OCI-LY3 (cell line): ENCODE data around the gene LGI1.

Source experiments
- H2AFZ ChIP-seq: fragments of 200-600, 300-600 bp; shearing (Covaris generic); 2 replicates; pipeline ENCODE4 v1.6.0; 2014; ENCODE audit warnings: antibody characterized with exemption, low read depth, low read length
- H3K27ac ChIP-seq: fragments of 200-600, 300-600 bp; sonication (generic); 2 replicates; pipeline ENCODE4 v1.5.1; 2014; ENCODE audit warnings: mild to moderate bottlenecking, low read length, moderate library complexity, mixed read lengths
- H3K27me3 ChIP-seq: fragments of 200-600, 300-600 bp; sonication (generic); 2 replicates; pipeline ENCODE4 v1.6.1; 2014; ENCODE audit warnings: low read depth, low read length, mixed read lengths
- H3K36me3 ChIP-seq: fragments of 200-600, 300-600 bp; sonication (generic); replicated peaks from 2 replicates; pipeline ENCODE3; 2014; ENCODE audit warnings: low read depth, low read length, mixed read lengths
- H3K4me1 ChIP-seq: fragments of 300-600, 200-600 bp; sonication (generic); 2 replicates; pipeline ENCODE4 v1.6.1; 2014; ENCODE audit warnings: low read length, mixed read lengths
- H3K4me2 ChIP-seq: fragments of 200-600, 300-600 bp; sonication (generic); 2 replicates; pipeline ENCODE4 v1.6.1; 2014; ENCODE audit warnings: low read length, mixed read lengths
- H3K4me3 ChIP-seq: fragments of 300-600, 200-600 bp; sonication (generic); 2 replicates; pipeline ENCODE4 v1.5.1; 2014; ENCODE audit warnings: antibody characterized with exemption, mild to moderate bottlenecking, low read length, moderate library complexity
- H3K79me2 ChIP-seq: fragments of 300-600, 200-600 bp; shearing (Covaris generic); 2 replicates; pipeline ENCODE4 v1.6.1; 2014; ENCODE audit warnings: mild to moderate bottlenecking, low read length, mixed read lengths
- H3K9ac ChIP-seq: fragments of 300-600, 200-600 bp; shearing (Covaris generic); 2 replicates; pipeline ENCODE4 v1.6.0; 2014; ENCODE audit warnings: mild to moderate bottlenecking, low read length, moderate library complexity
- H3K9me3 ChIP-seq: fragments of 200-600, 300-600 bp; shearing (Covaris generic); 2 replicates; pipeline ENCODE4 v1.6.1; 2014; ENCODE audit warnings: low read length, mixed read lengths; ENCODE audit not compliant: insufficient read depth
- H4K20me1 ChIP-seq: fragments of 200-600, 300-600 bp; sonication (generic); 2 replicates; pipeline ENCODE4 v1.6.1; 2016; ENCODE audit warnings: low read length, mixed read lengths; ENCODE audit not compliant: insufficient read depth
- EZH2phosphoT487 ChIP-seq: fragments of 200-600 bp; shearing (Covaris generic); IDR thresholded peaks from 2 replicates; pipeline ENCODE4 v1.6.1; 2018; ENCODE audit warnings: antibody characterized with exemption, mixed run types, low read depth
- TF ChIP-seq, protein P1 (sequence below): fragments of 200-600, 300-600 bp; sonication (generic); IDR thresholded peaks from 2 replicates; pipeline ENCODE4 v1.5.1; 2014; ENCODE audit warnings: antibody characterized with exemption, low read length, low read depth

Gene LGI1

GRCh38 chr10:93815304-93816096 is 57.8 kb downstream of the LGI1 start:
- TF ChIP-seq, protein P1, sequence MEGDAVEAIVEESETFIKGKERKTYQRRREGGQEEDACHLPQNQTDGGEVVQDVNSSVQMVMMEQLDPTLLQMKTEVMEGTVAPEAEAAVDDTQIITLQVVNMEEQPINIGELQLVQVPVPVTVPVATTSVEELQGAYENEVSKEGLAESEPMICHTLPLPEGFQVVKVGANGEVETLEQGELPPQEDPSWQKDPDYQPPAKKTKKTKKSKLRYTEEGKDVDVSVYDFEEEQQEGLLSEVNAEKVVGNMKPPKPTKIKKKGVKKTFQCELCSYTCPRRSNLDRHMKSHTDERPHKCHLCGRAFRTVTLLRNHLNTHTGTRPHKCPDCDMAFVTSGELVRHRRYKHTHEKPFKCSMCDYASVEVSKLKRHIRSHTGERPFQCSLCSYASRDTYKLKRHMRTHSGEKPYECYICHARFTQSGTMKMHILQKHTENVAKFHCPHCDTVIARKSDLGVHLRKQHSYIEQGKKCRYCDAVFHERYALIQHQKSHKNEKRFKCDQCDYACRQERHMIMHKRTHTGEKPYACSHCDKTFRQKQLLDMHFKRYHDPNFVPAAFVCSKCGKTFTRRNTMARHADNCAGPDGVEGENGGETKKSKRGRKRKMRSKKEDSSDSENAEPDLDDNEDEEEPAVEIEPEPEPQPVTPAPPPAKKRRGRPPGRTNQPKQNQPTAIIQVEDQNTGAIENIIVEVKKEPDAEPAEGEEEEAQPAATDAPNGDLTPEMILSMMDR, result peak; percentile 49
- no peak for TF ChIP-seq EZH2phosphoT487

DNA sequence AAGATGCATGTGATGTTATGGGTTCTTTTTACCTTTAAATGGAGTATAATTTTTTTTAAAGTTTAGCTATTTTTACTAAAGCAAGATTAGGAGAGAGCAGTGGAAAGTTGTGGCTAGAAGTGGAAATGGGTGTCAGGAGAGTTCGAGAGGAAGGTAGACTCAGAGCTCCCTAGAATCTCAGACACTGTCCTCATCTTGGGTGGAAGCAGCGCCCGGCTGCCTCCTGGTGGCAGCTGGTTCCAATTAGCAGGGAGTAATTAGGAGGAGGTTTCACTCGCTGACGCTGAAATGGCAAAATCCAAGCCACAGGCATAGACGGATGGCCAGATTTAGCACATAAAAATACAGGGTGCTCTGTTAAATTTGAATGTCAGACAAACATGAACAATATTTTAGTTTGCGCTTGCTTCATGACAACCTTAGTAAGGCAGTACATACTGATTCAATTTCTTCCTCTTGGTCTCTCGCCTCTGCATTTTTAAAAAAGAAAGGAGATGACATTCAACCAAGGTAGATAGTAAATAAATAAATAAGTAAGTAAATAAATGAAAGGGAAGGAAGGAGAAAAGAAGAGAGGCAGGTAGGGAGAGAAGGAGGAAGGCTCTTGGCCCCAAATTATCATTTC is 58.5 kb downstream of the LGI1 start:
- H3K9ac ChIP-seq, result peak overlapping the region; percentile 27
- no peaks in the 10 kb centered on the region for H3K27me3 ChIP-seq
- peak overlapping the region; percentile 89 for H2AFZ ChIP-seq
- H4K20me1 ChIP-seq, result no peaks in the 10 kb centered on the region
- no peaks in the 10 kb centered on the region for H3K79me2 ChIP-seq
- H3K4me2 ChIP-seq, result peak overlapping the region; percentile 79
- H3K36me3 ChIP-seq, result no peaks in the 10 kb centered on the region
- H3K4me1 ChIP-seq, result peaks cover 15% of the 10 kb centered on the region
- H3K9me3 ChIP-seq, result 0 out of 2 replicates have a peak, but pooled peaks cover 2% of the 10 kb centered on the region
- TF ChIP-seq, protein P1, result peak; percentile 60
- TF ChIP-seq EZH2phosphoT487, result no peak
- H3K4me3 ChIP-seq, result peak overlapping the region; percentile 61
- H3K27ac ChIP-seq, result no peak overlapping the region

More at GRCh38 chr10:93815304-93816096, 57.8 kb downstream of the LGI1 start:
- Histone ChIP-seq H3K4me2 (peak overlapping the region; percentile 79), H3K4me3 (peak overlapping the region; percentile 61), H3K27ac (no peak overlapping the region), H3K36me3 (no peaks in the 10 kb centered on the region), H3K4me1 (peaks cover 15% of the 10 kb centered on the region), H3K27me3 (no peaks in the 10 kb centered on the region), H4K20me1 (no peaks in the 10 kb centered on the region), H3K79me2 (no peaks in the 10 kb centered on the region), H3K9me3 (0 out of 2 replicates have a peak, but pooled peaks cover 2% of the 10 kb centered on the region), H2AFZ (peak overlapping the region; percentile 89), H3K9ac (peak overlapping the region; percentile 27)

- H4K20me1 ChIP-seq, result no peaks in the 10 kb centered on the region
- no peaks in the 10 kb centered on the region for H3K36me3 ChIP-seq
- H3K27ac ChIP-seq, result no peak overlapping the region
- no peaks in the 10 kb centered on the region for H3K79me2 ChIP-seq
- H3K9ac ChIP-seq, result no peak overlapping the region
- no peak for TF ChIP-seq EZH2phosphoT487
- TF ChIP-seq, protein P1, result no peak
- no peak overlapping the region for H3K4me3 ChIP-seq
- no peaks in the 10 kb centered on the region for H3K27me3 ChIP-seq
- H2AFZ ChIP-seq, result no peak overlapping the region
- H3K4me2 ChIP-seq, result no peak overlapping the region
- peaks cover 15% of the 10 kb centered on the region for H3K4me1 ChIP-seq
- 0 out of 2 replicates have a peak, but pooled peaks cover 2% of the 10 kb centered on the region for H3K9me3 ChIP-seq
Observed at GRCh38 chr10:93818086-93818485, 60.4 kb downstream of the LGI1 start.

GRCh38 chr10:93819520-93819919 is 61.8 kb downstream of the LGI1 start:
- Histone ChIP-seq H3K36me3 (no peaks in the 10 kb centered on the region), H3K4me3 (no peak overlapping the region), H2AFZ (no peak overlapping the region), H3K9ac (no peak overlapping the region), H3K4me1 (peaks cover 12% of the 10 kb centered on the region), H3K4me2 (no peak overlapping the region), H3K79me2 (no peaks in the 10 kb centered on the region), H3K9me3 (0 out of 2 replicates have a peak, but pooled peaks cover 2% of the 10 kb centered on the region), H4K20me1 (no peaks in the 10 kb centered on the region), H3K27me3 (no peaks in the 10 kb centered on the region), H3K27ac (no peak overlapping the region)
- no peak for TF ChIP-seq EZH2phosphoT487
- TF ChIP-seq, protein P1, result no peak
